A673 (cell line): Measurements from ENCODE around the gene UNC13D. TPM values are rescaled to one million over a fixed set of nuclear protein-coding genes. Genes with fewer than 3 reads are reported as not detected.

Source experiments
- BruUV-seq: library from RNA; stranded (reverse); fragments of 400-500 nt; replicated peaks from 2 replicates; lab custom pipeline; 2021; lab: Mats Ljungman, UMichigan
- CTCF ChIA-PET: fragments of 300-600 bp; sonication (Branson Sonifier 250); formaldehyde crosslinking; loops from one replicate; lab custom pipeline; 2022; ENCODE audit warnings: antibody characterized with exemption; lab: Charles Lee
- POLR2A ChIA-PET: fragments of 300-600 bp; sonication (Branson Sonifier 250); formaldehyde crosslinking; loops from one replicate; lab custom pipeline; 2022; ENCODE audit warnings: antibody characterized with exemption; ENCODE audit not compliant: low non-redundant PET; lab: Charles Lee
- DNase-seq: peaks from one replicate; pipeline ENCODE4 v3.0.0-alpha.2; 2015; ENCODE audit warnings: low spot score
- H3K27ac ChIP-seq: fragments of 200-600 bp; sonication (generic); 2 replicates; pipeline ENCODE4 v1.5.1; 2016; ENCODE audit warnings: mixed run types, low read depth, mild to moderate bottlenecking, mixed read lengths, antibody characterized with exemption, low read length; ENCODE audit not compliant: poor library complexity, severe bottlenecking
- H3K27me3 ChIP-seq: fragments of 200-600 bp; sonication (generic); replicated peaks from 2 replicates; pipeline ENCODE4 v1.6.1; 2017; ENCODE audit warnings: mixed run types, low read depth, mild to moderate bottlenecking, mixed read lengths, antibody characterized with exemption, low read length; ENCODE audit not compliant: insufficient read depth, poor library complexity
- H3K36me3 ChIP-seq: fragments of 200-600 bp; sonication (generic); 2 replicates; pipeline ENCODE4 v1.6.1; 2016; ENCODE audit warnings: mixed run types, mild to moderate bottlenecking, mixed read lengths, antibody characterized with exemption, low read length; ENCODE audit not compliant: insufficient read depth, poor library complexity, severe bottlenecking
- H3K4me1 ChIP-seq: fragments of 200-600 bp; sonication (generic); 2 replicates; pipeline ENCODE4 v1.6.1; 2017; ENCODE audit warnings: mixed run types, mild to moderate bottlenecking, mixed read lengths, antibody characterized with exemption, low read length; ENCODE audit not compliant: insufficient read depth, poor library complexity, severe bottlenecking
- H3K4me3 ChIP-seq: fragments of 200-600 bp; sonication (generic); 2 replicates; pipeline ENCODE4 v1.5.1; 2016; ENCODE audit warnings: low read depth, mixed run types, mild to moderate bottlenecking, mixed read lengths, low read length; ENCODE audit not compliant: poor library complexity, severe bottlenecking
- H3K9me3 ChIP-seq: fragments of 200-600 bp; sonication (generic); 2 replicates; pipeline ENCODE4 v1.6.1; 2016; ENCODE audit warnings: mixed run types, low read depth, mild to moderate bottlenecking, mixed read lengths, antibody characterized with exemption, low read length; ENCODE audit not compliant: poor library complexity, severe bottlenecking
- CTCF ChIP-seq: fragments of 300-800, 200-600 bp; sonication (generic); conservative IDR thresholded peaks from 2 replicates; pipeline ENCODE4 v1.5.1; 2017; ENCODE audit warnings: low read depth, mild to moderate bottlenecking, antibody characterized with exemption, low read length, moderate library complexity, mixed read lengths
- EZH2 ChIP-seq: fragments of 200-600 bp; sonication (generic); IDR thresholded peaks from 2 replicates; pipeline ENCODE4 v1.6.1; 2017; ENCODE audit warnings: borderline replicate concordance, low read depth, mild to moderate bottlenecking, mixed read lengths, antibody characterized with exemption, low read length; ENCODE audit not compliant: poor library complexity, severe bottlenecking
- intact Hi-C: fragments of 100-400 bp; cut with micrococcal nuclease; formaldehyde crosslinking; loops from one replicate; pipeline ENCODE4 v1.10.0; 2022; ENCODE audit not compliant: unreplicated experiment
- total RNA-seq: library from RNA; stranded (reverse); gene quantifications from 2 replicates; pipeline ENCODE4 v1.2.3, GENCODE V29; 2021

UNC13D gene
- total RNA-seq, 1 experiment from 2014 or later, result 0.37 TPM

DNA sequence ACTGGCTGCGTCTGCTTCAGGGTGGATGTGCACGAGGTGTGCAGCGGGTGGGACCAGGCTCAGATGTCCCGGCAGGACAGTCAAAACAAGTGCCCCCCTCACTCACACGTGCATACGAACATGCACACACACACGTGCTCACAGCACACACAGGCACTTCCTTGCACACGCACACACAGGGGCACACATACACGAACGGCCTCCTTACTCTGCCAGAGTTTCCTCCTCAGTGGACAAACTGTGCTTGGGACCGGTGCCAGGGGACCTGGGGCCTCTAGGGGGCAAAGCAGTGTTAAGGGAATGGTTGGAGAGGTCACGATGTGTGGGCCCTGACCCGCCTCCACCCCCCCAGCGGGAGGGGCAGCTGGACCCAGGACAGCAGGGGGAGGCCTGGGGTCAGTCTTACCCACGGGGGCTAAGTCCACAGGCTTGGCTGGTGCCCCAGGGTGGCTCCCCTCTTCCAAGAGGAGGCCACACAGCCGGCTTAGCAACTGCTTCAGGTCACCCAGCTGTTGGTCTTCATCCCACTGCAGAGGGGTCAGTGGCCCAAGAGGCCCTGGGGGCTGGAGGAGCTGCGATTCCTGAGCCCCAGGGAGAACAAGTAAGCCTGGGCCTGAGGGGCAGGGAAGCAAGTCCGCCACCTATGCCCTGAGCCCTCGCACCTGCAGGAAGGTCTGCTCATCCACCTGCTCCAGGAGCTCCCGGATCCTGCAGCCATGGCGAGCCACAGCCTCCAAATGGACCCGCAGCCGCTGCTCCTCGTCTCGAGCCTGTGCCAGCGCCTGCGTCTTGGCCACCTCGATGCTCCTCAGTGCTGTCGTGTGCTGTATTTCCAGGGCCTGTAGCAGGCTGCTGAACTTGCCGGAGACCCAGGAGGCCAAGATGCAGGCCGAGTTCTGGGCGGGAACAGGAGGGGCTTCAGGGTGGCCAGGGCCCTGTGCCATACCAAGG is 47.7 kb upstream of the UNC13D start:
- H3K9me3 ChIP-seq, result no peaks in the 10 kb centered on the region
- H3K4me3 ChIP-seq, result no peak overlapping the region
- H3K27ac ChIP-seq, result no peak overlapping the region
- ChIA-PET CTCF (no interaction called here), POLR2A (no interaction called here)
- H3K4me1 ChIP-seq, result peaks cover 10% of the 10 kb centered on the region
- TF ChIP-seq CTCF (no peak), EZH2 (no peak)
- no peak for DNase-seq
- intact Hi-C loops, result no loop called here
- no peaks in the 10 kb centered on the region for H3K27me3 ChIP-seq
- H3K36me3 ChIP-seq, result peaks cover 21% of the 10 kb centered on the region
- BruUV-seq, result no TSS peak

GRCh38 chr17:75891022-75891604 is 46.9 kb upstream of the UNC13D start:
- no peak for DNase-seq
- POLR2A ChIA-PET, result no interaction called here
- BruUV-seq, result no TSS peak

DNA sequence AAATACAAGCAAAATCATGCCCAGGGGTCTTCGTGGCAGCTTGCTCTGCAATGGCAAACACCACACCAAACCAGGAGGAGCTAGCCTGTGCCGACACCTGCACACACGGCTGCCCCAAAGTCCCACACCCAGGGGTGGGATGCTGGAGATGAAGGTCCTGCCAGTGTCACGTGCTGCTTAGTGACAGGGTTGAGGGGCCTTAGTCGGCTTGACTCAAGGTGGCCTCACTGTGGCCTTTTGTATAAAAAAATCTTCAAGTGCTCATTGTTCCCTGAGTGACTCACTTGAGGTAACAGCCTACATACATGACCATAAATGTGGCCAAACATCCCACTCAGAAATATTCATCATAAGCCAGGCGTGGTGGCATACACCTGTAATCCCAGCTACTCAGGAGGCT is 45.2 kb upstream of the UNC13D start:
- no peak overlapping the region for H3K27ac ChIP-seq
- no peaks in the 10 kb centered on the region for H3K9me3 ChIP-seq
- POLR2A ChIA-PET, result no interaction called here
- CTCF ChIA-PET, result no interaction called here
- no peak overlapping the region for H3K4me3 ChIP-seq
- BruUV-seq, result no TSS peak
- no peak for TF ChIP-seq EZH2
- no peak for TF ChIP-seq CTCF
- peaks cover 21% of the 10 kb centered on the region for H3K36me3 ChIP-seq
- H3K4me1 ChIP-seq, result no peaks in the 10 kb centered on the region
- no peak for DNase-seq
- H3K27me3 ChIP-seq, result no peaks in the 10 kb centered on the region
- intact Hi-C loops, result no loop called here

More at GRCh38 chr17:75891022-75891604, 46.9 kb upstream of the UNC13D start:
- Histone ChIP-seq H3K9me3 (no peaks in the 10 kb centered on the region), H3K4me3 (no peak overlapping the region), H3K4me1 (peaks cover 10% of the 10 kb centered on the region), H3K27me3 (no peaks in the 10 kb centered on the region), H3K36me3 (peaks cover 21% of the 10 kb centered on the region), H3K27ac (no peak overlapping the region)
- TF ChIP-seq CTCF (no peak), EZH2 (no peak)
- intact Hi-C loops, result no loop called here
- CTCF ChIA-PET, result no interaction called here
